ENCODE results near the gene NKAIN2. TPM values are rescaled to one million over a fixed set of nuclear protein-coding genes. Genes with fewer than 3 reads are reported as not detected.
A peak's percentile ranks its signal among the peaks of the same experiment; 100 is the strongest.

The NKAIN2 gene
- polyA plus RNA-seq, 1 donor (not counting 4 experiments of a cell fraction or from before 2014, with no cell fraction given): 0.13 TPM

- Histone ChIP-seq H4K20me1 (ENCODE audit: control insufficient read depth, extremely low read depth, insufficient read depth, low read length) (no peaks in the 10 kb centered on the region), H3K36me3 (ENCODE audit: control insufficient read depth in 2 of 2, extremely low read depth in 1 of 2, insufficient read depth in 2 of 2, low read length in 2 of 2) (no peaks in the 10 kb centered on the region), H3K4me3 (ENCODE audit: control insufficient read depth in 2 of 3, extremely low read depth in 1 of 3, insufficient read depth in 2 of 3, low read depth in 1 of 3, low read length in 3 of 3) (no peak overlapping the region), H3K79me2 (ENCODE audit: control insufficient read depth, insufficient read depth, low read length) (no peaks in the 10 kb centered on the region), H3K9ac (ENCODE audit: control insufficient read depth, extremely low read depth, insufficient read depth, low read length) (no peak overlapping the region), H3K9me1 (ENCODE audit: control insufficient read depth, extremely low read depth, insufficient read depth, low read length) (no peaks in the 10 kb centered on the region), H3K9me3 (ENCODE audit: control insufficient read depth, low read depth, low read length) (no peaks in the 10 kb centered on the region), H3K4me2 (ENCODE audit: control insufficient read depth, extremely low read depth, insufficient read depth, low read depth, low read length) (no peak overlapping the region), H3K27ac (ENCODE audit: control insufficient read depth, insufficient read depth, low read length) (no peak overlapping the region), H3K4me1 (ENCODE audit: control insufficient read depth, extremely low read depth, insufficient read depth, low read length) (peaks cover 9% of the 10 kb centered on the region), H3K27me3 (ENCODE audit: control insufficient read depth, extremely low read depth, insufficient read depth, low read length) (no peaks in the 10 kb centered on the region), H2AFZ (ENCODE audit: control insufficient read depth, low read length) (no peak overlapping the region)
- TF ChIP-seq CTCF (optimal IDR thresholded peaks at IDR 0.05 in 1 of 3, IDR thresholded peaks at IDR 0.05 in 1 of 3, conservative IDR thresholded peaks at IDR 0.05 in 1 of 3; ENCODE audit: extremely low read depth in 1 of 3, insufficient read depth in 2 of 3, low read length in 3 of 3) (no peak), EZH2 (IDR thresholded peaks at IDR 0.05; ENCODE audit: low read length) (no peak)
- dilution Hi-C loops (cut with MboI; ENCODE audit: extremely low pct_ligation_motif_present, low sequenced_read_pairs): no loop called here
- FAIRE-seq (no peak), DNase-seq (ENCODE audit: low read depth, low spot score) (no peak)
These were observed 1065.8 kb downstream of the NKAIN2 start for GRCh38 chr6:124869416-124869815.

- DNase-seq (ENCODE audit: low read depth, low spot score) (no peak), FAIRE-seq (peak; percentile 62)
- dilution Hi-C loops (cut with MboI; ENCODE audit: extremely low pct_ligation_motif_present, low sequenced_read_pairs): no loop called here
These were observed 1067.2 kb downstream of the NKAIN2 start for GRCh38 chr6:124870611-124871459.

More at GRCh38 chr6:124870611-124871459, 1067.2 kb downstream of the NKAIN2 start:
- H3K27ac ChIP-seq (ENCODE audit: control insufficient read depth, insufficient read depth, low read length): no peak overlapping the region
- peaks cover 9% of the 10 kb centered on the region for H3K4me1 ChIP-seq (ENCODE audit: control insufficient read depth, extremely low read depth, insufficient read depth, low read length)
- no peak overlapping the region for H2AFZ ChIP-seq (ENCODE audit: control insufficient read depth, low read length)
- H3K4me3 ChIP-seq (ENCODE audit: control insufficient read depth in 2 of 3, extremely low read depth in 1 of 3, insufficient read depth in 2 of 3, low read depth in 1 of 3, low read length in 3 of 3): no peak overlapping the region
- H3K9me1 ChIP-seq (ENCODE audit: control insufficient read depth, extremely low read depth, insufficient read depth, low read length): no peaks in the 10 kb centered on the region
- no peaks in the 10 kb centered on the region for H3K79me2 ChIP-seq (ENCODE audit: control insufficient read depth, insufficient read depth, low read length)
- TF ChIP-seq EZH2 (IDR thresholded peaks at IDR 0.05; ENCODE audit: low read length): no peak
- peak in 2 of 3 experiments; percentile 31 to 40 for TF ChIP-seq CTCF (optimal IDR thresholded peaks at IDR 0.05 in 1 of 3, IDR thresholded peaks at IDR 0.05 in 1 of 3, conservative IDR thresholded peaks at IDR 0.05 in 1 of 3; ENCODE audit: extremely low read depth in 1 of 3, insufficient read depth in 2 of 3, low read length in 3 of 3)
- H3K9me3 ChIP-seq (ENCODE audit: control insufficient read depth, low read depth, low read length): no peaks in the 10 kb centered on the region
- no peak overlapping the region for H3K9ac ChIP-seq (ENCODE audit: control insufficient read depth, extremely low read depth, insufficient read depth, low read length)
- H4K20me1 ChIP-seq (ENCODE audit: control insufficient read depth, extremely low read depth, insufficient read depth, low read length): no peaks in the 10 kb centered on the region
- no peaks in the 10 kb centered on the region for H3K36me3 ChIP-seq (ENCODE audit: control insufficient read depth in 2 of 2, extremely low read depth in 1 of 2, insufficient read depth in 2 of 2, low read length in 2 of 2)
- no peak overlapping the region for H3K4me2 ChIP-seq (ENCODE audit: control insufficient read depth, extremely low read depth, insufficient read depth, low read depth, low read length)
- no peaks in the 10 kb centered on the region for H3K27me3 ChIP-seq (ENCODE audit: control insufficient read depth, extremely low read depth, insufficient read depth, low read length)
